Neutrophil (primary cell): Measurements from ENCODE around the gene C16orf46.

Experiments used
- H3K27ac ChIP-seq: fragments of 200-600 bp; sonication (generic); 2 replicates; pipeline ENCODE4 v1.5.1; 2016; ENCODE audit warnings: mild to moderate bottlenecking, moderate library complexity
- H3K27me3 ChIP-seq: fragments of 200-600 bp; sonication (generic); 2 replicates; pipeline ENCODE4 v1.6.0; 2016; ENCODE audit warnings: mild to moderate bottlenecking
- H3K36me3 ChIP-seq: fragments of 200-600 bp; sonication (generic); 2 replicates; pipeline ENCODE4 v1.5.1; 2017
- H3K4me1 ChIP-seq, 2 experiments: fragments of 200-600 bp in 1 of 2; sonication (generic) in 1 of 2; 1 replicate in 1 of 2; 2 replicates in 1 of 2; pipeline versions ENCODE4 v1.5.1 to v1.6.1; 2013 to 2016; ENCODE audit warnings: low read depth in 1 of 2, low read length in 1 of 2, mild to moderate bottlenecking in 1 of 2, moderate library complexity in 1 of 2; ENCODE audit not compliant: control insufficient read depth in 1 of 2, insufficient read depth in 1 of 2
- H3K4me3 ChIP-seq, 2 experiments: fragments of 200-600 bp in 1 of 2; sonication (generic) in 1 of 2; 1 replicate in 1 of 2; 2 replicates in 1 of 2; pipeline ENCODE4 v1.5.1; 2013 to 2016; ENCODE audit warnings: low read depth in 1 of 2, low read length in 1 of 2, mild to moderate bottlenecking in 1 of 2, moderate library complexity in 1 of 2
- H3K9me3 ChIP-seq: fragments of 200-600 bp; sonication (generic); 2 replicates; pipeline ENCODE4 v1.5.1; 2016
- TF ChIP-seq, protein P1 (sequence below): fragments of 200-600 bp; sonication (generic); IDR thresholded peaks from 2 replicates; pipeline ENCODE4 v1.5.1; 2016; ENCODE audit warnings: antibody characterized with exemption

C16orf46 gene

DNA sequence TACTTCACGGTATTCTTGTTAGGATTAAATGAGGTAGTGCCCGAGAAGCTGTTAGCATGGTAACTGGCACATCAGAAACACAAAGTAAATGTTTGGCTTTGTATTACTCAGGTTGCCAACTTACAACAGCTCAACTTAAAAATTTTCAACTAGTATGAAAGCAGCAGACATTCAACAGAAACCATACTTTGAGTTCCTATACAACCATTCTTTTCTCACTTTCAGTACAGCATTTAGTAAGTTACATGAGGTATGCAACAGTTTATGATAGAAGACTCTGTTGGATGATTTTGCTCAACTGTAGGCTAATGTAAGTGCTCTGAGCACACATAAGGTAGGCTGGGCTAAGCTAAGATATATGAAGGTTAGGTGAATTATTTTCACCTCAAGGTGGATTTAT lies 62.4 kb downstream of the C16orf46 start:
- no peaks in the 10 kb centered on the region for H3K9me3 ChIP-seq
- no peaks in the 10 kb centered on the region for H3K4me1 ChIP-seq
- H3K27me3 ChIP-seq, result no peaks in the 10 kb centered on the region
- no peak overlapping the region for H3K4me3 ChIP-seq
- H3K27ac ChIP-seq, result no peak overlapping the region
- H3K36me3 ChIP-seq, result peaks cover 28% of the 10 kb centered on the region
- TF ChIP-seq, protein P1, sequence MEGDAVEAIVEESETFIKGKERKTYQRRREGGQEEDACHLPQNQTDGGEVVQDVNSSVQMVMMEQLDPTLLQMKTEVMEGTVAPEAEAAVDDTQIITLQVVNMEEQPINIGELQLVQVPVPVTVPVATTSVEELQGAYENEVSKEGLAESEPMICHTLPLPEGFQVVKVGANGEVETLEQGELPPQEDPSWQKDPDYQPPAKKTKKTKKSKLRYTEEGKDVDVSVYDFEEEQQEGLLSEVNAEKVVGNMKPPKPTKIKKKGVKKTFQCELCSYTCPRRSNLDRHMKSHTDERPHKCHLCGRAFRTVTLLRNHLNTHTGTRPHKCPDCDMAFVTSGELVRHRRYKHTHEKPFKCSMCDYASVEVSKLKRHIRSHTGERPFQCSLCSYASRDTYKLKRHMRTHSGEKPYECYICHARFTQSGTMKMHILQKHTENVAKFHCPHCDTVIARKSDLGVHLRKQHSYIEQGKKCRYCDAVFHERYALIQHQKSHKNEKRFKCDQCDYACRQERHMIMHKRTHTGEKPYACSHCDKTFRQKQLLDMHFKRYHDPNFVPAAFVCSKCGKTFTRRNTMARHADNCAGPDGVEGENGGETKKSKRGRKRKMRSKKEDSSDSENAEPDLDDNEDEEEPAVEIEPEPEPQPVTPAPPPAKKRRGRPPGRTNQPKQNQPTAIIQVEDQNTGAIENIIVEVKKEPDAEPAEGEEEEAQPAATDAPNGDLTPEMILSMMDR, result no peak

DNA sequence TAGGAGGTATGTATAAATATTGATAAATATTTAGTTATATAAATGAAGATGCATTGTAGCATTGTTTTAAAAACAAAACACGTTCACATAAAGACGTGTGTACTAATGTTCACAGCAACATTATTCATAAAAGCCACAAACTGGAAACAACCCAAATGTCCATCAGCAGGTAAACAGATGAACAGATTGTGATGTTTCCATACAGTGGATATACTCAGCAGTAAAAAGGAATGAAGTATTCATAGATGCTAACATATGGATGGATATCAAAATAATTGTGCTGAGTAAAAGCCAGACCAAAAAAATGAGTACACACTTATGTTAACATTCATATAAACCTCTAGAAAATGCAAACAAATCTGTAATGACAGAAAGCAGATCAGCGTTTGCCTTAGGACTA lies 64.1 kb downstream of the C16orf46 start:
- Histone ChIP-seq H3K9me3 (no peaks in the 10 kb centered on the region), H3K27ac (no peak overlapping the region), H3K4me1 (peaks cover 6 to 7% of the 10 kb centered on the region in 2 experiments), H3K4me3 (no peak overlapping the region), H3K36me3 (peaks cover 24% of the 10 kb centered on the region), H3K27me3 (no peaks in the 10 kb centered on the region)
- TF ChIP-seq, protein P1, result no peak
